Measurements from ENCODE around the gene NTRK3.

The NTRK3 gene

DNA sequence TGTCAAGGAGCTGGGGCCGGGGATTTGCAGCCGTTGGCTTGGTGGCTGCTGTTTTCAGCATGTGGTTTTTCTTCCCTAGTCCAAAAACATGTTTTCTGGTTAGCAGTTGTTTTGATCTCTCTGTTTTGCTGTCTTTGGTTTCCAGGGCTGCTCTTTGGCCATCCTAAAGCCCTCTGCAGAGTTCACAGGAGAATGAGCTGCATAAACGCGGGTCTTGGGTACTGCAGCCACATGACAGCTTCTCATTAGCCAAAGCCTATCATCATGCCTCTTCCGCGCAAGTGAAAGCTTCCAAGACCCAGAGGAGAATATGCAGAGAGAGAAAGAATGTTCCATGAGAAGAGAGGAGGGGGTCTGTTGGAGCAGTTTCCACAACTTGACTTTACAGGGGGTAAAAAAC lies 138.5 kb downstream of the NTRK3 start:
- DNase-seq: no peak

DNA sequence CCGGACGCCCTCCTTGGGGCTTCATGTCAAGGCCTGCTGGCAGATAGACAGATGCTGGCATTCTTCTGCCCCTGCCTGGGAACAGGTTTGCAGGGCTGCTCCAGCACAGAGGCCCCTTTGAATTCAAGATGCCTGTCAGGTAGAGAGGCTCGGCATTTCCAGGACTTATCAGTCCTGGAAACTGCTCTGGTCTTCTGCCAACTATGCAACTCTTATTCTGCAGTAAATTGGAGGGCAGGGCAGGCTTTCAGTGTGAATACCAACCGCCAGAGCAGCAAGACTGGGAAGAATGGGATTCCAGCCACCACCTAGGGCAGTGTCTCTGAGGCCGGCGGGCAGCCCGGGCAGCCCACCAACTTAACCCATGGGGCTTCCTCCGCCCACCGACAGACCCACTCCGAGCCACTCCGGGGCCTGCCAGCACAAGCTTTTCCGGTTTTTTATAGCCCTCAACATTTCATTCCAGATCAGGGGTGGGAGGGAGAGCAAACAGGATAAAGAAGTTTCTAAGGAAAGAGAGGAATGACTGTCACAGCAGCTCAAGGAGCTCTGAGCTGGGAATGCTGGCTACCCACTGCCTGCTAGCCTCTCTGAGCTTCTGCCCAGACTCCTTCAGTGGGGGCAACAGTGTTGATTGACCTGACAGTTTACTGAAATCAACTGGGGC lies 140.9 kb downstream of the NTRK3 start:
- DNase-seq: no peak

DNA sequence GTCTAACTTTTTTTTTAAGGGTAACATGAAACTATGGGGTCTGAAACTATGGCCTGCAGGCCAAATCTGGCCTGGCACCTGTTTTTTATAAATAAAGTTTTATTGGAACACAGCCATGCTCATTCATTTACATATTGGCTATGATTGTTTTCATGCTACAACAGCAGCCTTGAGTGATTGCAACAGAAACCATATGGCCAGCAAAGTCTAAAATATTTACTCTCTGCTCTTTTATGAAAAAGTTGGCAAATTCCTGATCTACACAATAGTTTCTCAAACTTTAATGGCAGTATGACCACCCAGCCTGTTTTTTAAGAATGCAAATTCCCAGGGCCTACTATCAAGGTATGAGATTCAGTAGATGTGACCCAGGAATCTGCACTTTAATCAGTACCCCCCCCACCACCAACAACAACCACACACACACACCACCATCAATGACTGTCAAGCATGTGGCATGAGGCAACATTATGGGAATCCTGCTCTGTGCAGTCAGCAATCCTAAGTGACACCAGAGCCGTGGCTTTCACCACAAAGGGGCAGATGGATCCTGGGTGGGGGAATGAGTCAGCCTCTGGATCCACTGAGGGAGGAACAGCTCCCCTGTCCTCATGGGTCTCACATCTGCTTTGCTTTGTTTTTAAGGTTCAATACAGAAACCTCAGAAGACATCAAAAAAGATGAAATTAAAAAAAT lies 142.8 kb downstream of the NTRK3 start:
- DNase-seq: no peak

- no peak for DNase-seq
Measured at GRCh38 chr15:88108991-88109390, 147.5 kb downstream of the NTRK3 start.

DNA sequence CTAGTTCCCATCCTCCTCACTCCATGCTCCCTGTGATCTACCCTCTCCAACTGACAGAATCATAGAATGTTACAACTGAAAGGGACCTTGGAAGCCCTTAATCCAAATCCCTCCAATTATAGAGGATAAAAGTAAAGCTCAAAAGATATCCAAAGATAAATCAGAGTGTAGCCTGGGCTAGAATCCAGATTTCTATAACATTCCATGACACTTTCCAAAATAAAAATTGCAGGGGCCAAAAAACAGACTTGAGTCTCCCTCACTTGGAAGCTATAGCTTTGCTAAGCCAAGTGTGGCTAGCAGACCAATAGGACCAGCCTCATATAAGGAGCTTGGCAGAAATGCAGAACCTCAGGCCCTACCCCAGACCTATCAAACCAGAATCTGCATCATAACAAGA lies 148.1 kb downstream of the NTRK3 start:
- no peak for DNase-seq

GRCh38 chr15:88106074-88106473 lies 150.5 kb downstream of the NTRK3 start:
- DNase-seq: no peak

DNA sequence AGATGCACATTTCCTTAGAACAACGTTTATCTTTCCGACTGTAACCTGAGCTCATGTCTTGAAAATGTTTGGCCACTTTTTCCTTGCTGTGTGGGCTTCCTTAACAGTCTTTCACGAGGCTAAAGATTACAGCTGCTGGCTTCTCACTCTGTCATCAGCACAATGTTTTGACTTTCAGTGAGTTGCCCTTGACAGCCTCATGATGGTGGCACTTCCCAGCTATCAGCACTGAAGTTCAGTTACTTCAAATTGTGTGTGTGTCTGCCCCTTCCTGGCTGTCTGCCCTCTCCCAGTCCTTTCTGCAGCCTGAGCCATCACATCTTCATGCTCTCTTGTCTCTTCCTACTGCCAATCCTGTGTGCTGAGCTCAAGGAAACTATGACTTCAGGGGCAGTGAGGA lies 152.2 kb downstream of the NTRK3 start:
- DNase-seq: no peak

GRCh38 chr15:88100181-88100580 lies 156.4 kb downstream of the NTRK3 start:
- no peak for DNase-seq

- DNase-seq: no peak
Measured at GRCh38 chr15:88098361-88098760, 158.2 kb downstream of the NTRK3 start.

- no peak for DNase-seq
Measured at GRCh38 chr15:88091444-88092016, 165.0 kb downstream of the NTRK3 start.

- DNase-seq: no peak
Measured at GRCh38 chr15:88090481-88091011, 166.0 kb downstream of the NTRK3 start.

- no peak for DNase-seq
Measured at GRCh38 chr15:88089731-88090130, 166.8 kb downstream of the NTRK3 start.

- DNase-seq: no peak
Measured at GRCh38 chr15:88089024-88089620, 167.4 kb downstream of the NTRK3 start.

DNA sequence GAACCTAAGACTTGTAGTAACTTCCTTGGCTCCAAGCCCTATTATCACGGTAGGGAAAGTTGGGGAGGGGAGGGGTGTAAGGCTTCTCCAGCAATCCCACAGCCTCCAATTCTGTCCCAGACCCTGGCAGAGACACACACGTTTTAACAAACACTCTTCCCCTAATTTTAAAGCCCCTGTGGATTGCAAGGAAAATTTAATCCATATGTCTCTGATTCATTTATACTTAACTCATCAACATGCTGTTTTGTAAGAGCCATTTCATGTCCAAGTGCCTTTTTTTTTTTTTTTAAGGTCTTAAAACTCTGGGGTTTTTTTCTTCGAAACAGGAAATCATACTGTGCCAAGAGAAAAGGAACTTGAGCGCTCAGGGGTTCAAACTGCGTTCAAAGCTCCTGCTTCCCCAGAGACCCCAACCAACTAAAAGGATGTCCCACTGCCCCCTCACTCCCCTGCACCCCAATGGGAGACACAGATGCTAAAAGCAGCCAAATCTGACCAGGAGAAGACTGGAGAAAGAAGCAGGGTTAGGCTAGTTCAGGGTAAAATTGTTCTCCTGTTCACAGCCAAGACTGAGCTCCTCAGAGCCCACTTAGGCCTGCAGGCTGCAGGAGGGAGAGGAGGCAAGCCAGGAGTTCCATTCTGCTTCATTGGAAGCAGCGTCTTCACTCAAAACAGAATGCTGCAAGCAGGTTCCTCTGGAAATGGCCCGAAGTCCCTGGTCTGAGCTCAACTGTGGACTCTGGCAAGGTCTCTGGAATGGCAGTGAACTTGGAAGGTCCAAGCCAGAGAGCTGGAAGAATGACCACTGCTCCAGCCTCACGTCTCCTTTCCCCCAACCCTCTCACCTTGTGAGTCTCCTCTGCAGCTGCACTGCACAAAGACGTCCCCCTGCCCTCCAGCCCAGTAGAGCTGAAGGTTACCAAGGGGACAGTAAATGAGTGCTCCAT lies 172.5 kb downstream of the NTRK3 start:
- no peak for DNase-seq

DNA sequence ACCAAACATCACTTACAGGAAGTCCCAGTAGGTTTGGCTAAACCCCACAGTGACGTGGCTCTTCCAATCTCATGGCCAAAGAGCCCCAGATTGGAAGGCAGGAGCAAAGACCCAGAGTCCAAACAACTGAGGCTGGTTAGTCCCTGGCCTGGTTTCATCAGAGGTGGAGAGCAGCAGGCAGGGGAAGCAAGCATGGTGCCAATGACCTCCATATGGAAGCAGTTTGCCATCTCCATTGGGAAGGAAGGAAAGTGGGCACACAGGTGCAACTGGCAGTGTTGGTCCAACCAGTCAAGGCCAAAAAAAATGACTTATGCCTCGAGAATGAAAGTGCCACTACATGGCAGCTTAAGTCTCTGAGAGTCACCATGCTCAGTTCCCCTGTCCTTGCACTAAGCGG lies 175.9 kb downstream of the NTRK3 start:
- DNase-seq: no peak

GRCh38 chr15:88077296-88078020 lies 179.1 kb downstream of the NTRK3 start:
- no peak for DNase-seq

- no peak for DNase-seq
Measured at GRCh38 chr15:88076328-88076727, 180.2 kb downstream of the NTRK3 start.

DNA sequence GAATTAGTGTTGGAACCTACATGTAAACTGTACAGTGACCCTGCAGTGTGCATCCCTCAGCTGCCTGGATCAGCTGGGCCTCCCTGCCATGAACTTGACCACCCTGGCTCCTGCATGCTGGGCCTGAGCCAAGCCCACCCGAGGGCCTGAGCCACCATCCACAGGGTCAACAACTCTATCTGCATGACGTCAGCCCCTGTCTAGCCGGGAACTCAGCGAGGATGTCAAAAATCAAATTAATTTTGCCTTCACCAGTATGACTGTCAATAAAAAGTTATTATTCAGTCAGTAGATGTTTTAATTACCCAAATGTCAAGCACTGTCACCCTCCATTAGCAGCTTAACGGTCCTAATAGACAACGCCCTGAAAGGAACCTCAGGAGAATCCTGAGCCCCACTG lies 181.4 kb downstream of the NTRK3 start:
- DNase-seq: no peak

GRCh38 chr15:88074386-88074785 lies 182.2 kb downstream of the NTRK3 start:
- DNase-seq: no peak

GRCh38 chr15:88073391-88073691 lies 183.2 kb downstream of the NTRK3 start:
- no peak for DNase-seq

GRCh38 chr15:88072598-88073390 lies 183.7 kb downstream of the NTRK3 start:
- DNase-seq: no peak
